Neuronal stem cell (in vitro differentiated cells): ENCODE measurements around the gene RIPK1.

Experiments used
- DNase-seq: peaks from one replicate; pipeline ENCODE4 v3.0.0-alpha.2; 2013; ENCODE audit warnings: low spot score
- H2AFZ ChIP-seq: one replicate; pipeline ENCODE4 v1.6.1; 2013; ENCODE audit warnings: mild to moderate bottlenecking, low read length, inconsistent platforms
- H2AK5ac ChIP-seq: 2 replicates; pipeline ENCODE4 v1.6.1; 2013; ENCODE audit warnings: low read depth, mild to moderate bottlenecking, inconsistent platforms, low read length, moderate library complexity, mixed read lengths
- H2BK120ac ChIP-seq: 2 replicates; pipeline ENCODE4 v1.6.1; 2013; ENCODE audit warnings: low read depth, mild to moderate bottlenecking, inconsistent platforms, low read length, moderate library complexity, mixed read lengths
- H2BK12ac ChIP-seq: one replicate; pipeline ENCODE4 v1.6.1; 2013; ENCODE audit warnings: low read length, inconsistent platforms
- H2BK15ac ChIP-seq: 2 replicates; pipeline ENCODE4 v1.6.1; 2013; ENCODE audit warnings: mild to moderate bottlenecking, low read length, inconsistent platforms, mixed read lengths
- H2BK5ac ChIP-seq: one replicate; pipeline ENCODE4 v1.6.1; 2013; ENCODE audit warnings: inconsistent platforms, mild to moderate bottlenecking, low read length, moderate library complexity
- H3K14ac ChIP-seq: one replicate; pipeline ENCODE4 v1.6.1; 2013; ENCODE audit warnings: low read length, inconsistent platforms
- H3K18ac ChIP-seq: 2 replicates; pipeline ENCODE4 v1.6.1; 2013; ENCODE audit warnings: low read length, inconsistent platforms
- H3K23ac ChIP-seq: 2 replicates; pipeline ENCODE4 v1.6.1; 2013; ENCODE audit warnings: low read depth, mild to moderate bottlenecking, mixed read lengths, low read length, inconsistent platforms; ENCODE audit not compliant: poor library complexity
- H3K27ac ChIP-seq: replicated peaks from 3 replicates; pipeline ENCODE4 v1.5.1; 2013; ENCODE audit warnings: low read length, inconsistent platforms
- H3K27me3 ChIP-seq, 3 experiments: 2 replicates each; pipeline ENCODE4 v1.6.1; 2013; ENCODE audit warnings: low read length in 3 of 3, mild to moderate bottlenecking in 2 of 3, inconsistent platforms in 1 of 3, low read depth in 1 of 3, mixed read lengths in 1 of 3, moderate library complexity in 1 of 3; ENCODE audit not compliant: control insufficient read depth in 3 of 3, insufficient read depth in 3 of 3
- H3K36me3 ChIP-seq, 2 donors: replicated peaks in 1 of 2; 2 replicates each; pipeline ENCODE4 v1.6.1; 2013; ENCODE audit warnings: low read length in 2 of 2; ENCODE audit not compliant: control insufficient read depth in 2 of 2, insufficient read depth in 2 of 2
- H3K4ac ChIP-seq: 2 replicates; pipeline ENCODE4 v1.6.1; 2013; ENCODE audit warnings: inconsistent platforms, mild to moderate bottlenecking, low read length, moderate library complexity
- H3K4me1 ChIP-seq, 2 donors: 1 replicate in 1 of 2; 2 replicates in 1 of 2; pipeline ENCODE4 v1.6.1; 2013; ENCODE audit warnings: low read length in 2 of 2, low read depth in 1 of 2; ENCODE audit not compliant: control insufficient read depth in 2 of 2, insufficient read depth in 1 of 2
- H3K4me2 ChIP-seq: one replicate; pipeline ENCODE4 v1.6.1; 2013; ENCODE audit warnings: mild to moderate bottlenecking, low read length, inconsistent platforms; ENCODE audit not compliant: insufficient read depth, poor library complexity, severe bottlenecking
- H3K4me3 ChIP-seq, 2 donors: 2 replicates each; pipeline ENCODE4 v1.5.1; 2013; ENCODE audit warnings: low read length in 2 of 2, mild to moderate bottlenecking in 2 of 2, inconsistent platforms in 1 of 2, moderate library complexity in 1 of 2
- H3K79me1 ChIP-seq: one replicate; pipeline ENCODE4 v1.6.1; 2013; ENCODE audit warnings: low read depth, mild to moderate bottlenecking, inconsistent platforms, low read length, moderate library complexity
- H3K9ac ChIP-seq: one replicate; pipeline ENCODE4 v1.6.1; 2013; ENCODE audit warnings: mild to moderate bottlenecking, low read depth, low read length, inconsistent platforms; ENCODE audit not compliant: poor library complexity
- H3K9me3 ChIP-seq, 2 donors: replicated peaks in 1 of 2; 2 replicates each; pipeline versions ENCODE3 to v1.6.1; 2013; ENCODE audit warnings: low read length in 2 of 2, mild to moderate bottlenecking in 2 of 2, inconsistent platforms in 1 of 2, low read depth in 1 of 2, mixed read lengths in 1 of 2, moderate library complexity in 1 of 2; ENCODE audit not compliant: control insufficient read depth in 2 of 2, insufficient read depth in 1 of 2
- H4K8ac ChIP-seq: one replicate; pipeline ENCODE4 v1.6.1; 2013; ENCODE audit warnings: low read depth, mild to moderate bottlenecking, inconsistent platforms, low read length, moderate library complexity
- H4K91ac ChIP-seq: one replicate; pipeline ENCODE4 v1.6.1; 2013; ENCODE audit warnings: low read length, low read depth, mild to moderate bottlenecking, inconsistent platforms; ENCODE audit not compliant: poor library complexity
- WGBS, 2 donors: extraction: QIAGEN DNeasy Blood & Tissue Kit; methylation state at CpG; one replicate each; pipeline ENCODE4 v1.1.7; 2013; ENCODE audit warnings: missing lambda C conversion rate in 2 of 2, mixed read lengths in 1 of 2; ENCODE audit not compliant: insufficient read length in 2 of 2, insufficient replicate concordance in 1 of 2; ENCODE audit errors: extremely low coverage in 2 of 2; 5-methylcytosine and 5-hydroxymethylcytosine counted together

The RIPK1 gene

GRCh38 chr6:3140201-3140600 is 71.9 kb downstream of the RIPK1 start:
- H4K91ac ChIP-seq = no peak overlapping the region
- no peak overlapping the region for H3K27ac ChIP-seq
- peaks cover 3% of the 10 kb centered on the region for H3K79me1 ChIP-seq
- H2BK15ac ChIP-seq = no peak overlapping the region
- peaks cover 43 to 92% of the 10 kb centered on the region in 2 donors for H3K36me3 ChIP-seq
- H3K4me1 ChIP-seq = no peaks in the 10 kb centered on the region
- H2AFZ ChIP-seq = no peak overlapping the region
- no peak overlapping the region for H2BK12ac ChIP-seq
- no peak overlapping the region for H4K8ac ChIP-seq
- H2BK5ac ChIP-seq = no peak overlapping the region
- H3K18ac ChIP-seq = no peak overlapping the region
- H3K23ac ChIP-seq = no peak overlapping the region
- WGBS, 2 donors = no CpG with 5 or more reads among the region's 20 CpGs
- no peak overlapping the region for H3K4me3 ChIP-seq
- H3K9ac ChIP-seq = no peak overlapping the region
- no peak overlapping the region for H3K14ac ChIP-seq
- no peak overlapping the region for H3K4me2 ChIP-seq
- H3K27me3 ChIP-seq = no peaks in the 10 kb centered on the region
- H3K4ac ChIP-seq = no peak overlapping the region
- no peak overlapping the region for H2BK120ac ChIP-seq
- no peaks in the 10 kb centered on the region for H3K9me3 ChIP-seq
- no peak for DNase-seq
- no peak overlapping the region for H2AK5ac ChIP-seq

- Histone ChIP-seq H3K4me1 (no peaks in the 10 kb centered on the region), H3K4ac (no peak overlapping the region), H4K8ac (no peak overlapping the region), H3K9me3 (peaks cover 0 to under 1% of the 10 kb centered on the region in 2 donors), H2AK5ac (no peak overlapping the region), H3K79me1 (peaks cover 3% of the 10 kb centered on the region), H4K91ac (no peak overlapping the region), H2BK15ac (no peak overlapping the region), H2BK12ac (no peak overlapping the region), H3K27me3 (no peaks in the 10 kb centered on the region), H3K4me3 (no peak overlapping the region), H2BK120ac (no peak overlapping the region), H3K14ac (no peak overlapping the region), H3K18ac (no peak overlapping the region), H2BK5ac (no peak overlapping the region), H3K4me2 (no peak overlapping the region), H3K23ac (no peak overlapping the region), H3K36me3 (peaks cover 29 to 79% of the 10 kb centered on the region in 2 donors), H3K27ac (no peak overlapping the region), H2AFZ (no peak overlapping the region), H3K9ac (no peak overlapping the region)
- DNase-seq = no peak
Measured at GRCh38 chr6:3142536-3142935, 74.2 kb downstream of the RIPK1 start.

- no peak overlapping the region for H3K4me2 ChIP-seq
- H2BK15ac ChIP-seq = no peak overlapping the region
- no peak overlapping the region for H2BK12ac ChIP-seq
- no peak overlapping the region for H3K18ac ChIP-seq
- no peak for DNase-seq
- no peak overlapping the region for H3K14ac ChIP-seq
- peaks cover 32 to 79% of the 10 kb centered on the region in 2 donors for H3K36me3 ChIP-seq
- no peak overlapping the region for H2BK120ac ChIP-seq
- no peak overlapping the region for H3K9ac ChIP-seq
- no peak overlapping the region for H2BK5ac ChIP-seq
- no peak overlapping the region for H4K8ac ChIP-seq
- H3K4me1 ChIP-seq = no peaks in the 10 kb centered on the region
- no peak overlapping the region for H3K4me3 ChIP-seq
- H3K79me1 ChIP-seq = peaks cover 3% of the 10 kb centered on the region
- H3K23ac ChIP-seq = no peak overlapping the region
- H3K27me3 ChIP-seq = no peaks in the 10 kb centered on the region
- WGBS, 2 donors = no CpG with 5 or more reads among the region's 6 CpGs
- no peak overlapping the region for H3K4ac ChIP-seq
- H3K9me3 ChIP-seq = peaks cover 0 to 2% of the 10 kb centered on the region in 2 donors
- H4K91ac ChIP-seq = no peak overlapping the region
- H2AFZ ChIP-seq = no peak overlapping the region
- no peak overlapping the region for H3K27ac ChIP-seq
- H2AK5ac ChIP-seq = no peak overlapping the region
Measured at GRCh38 chr6:3143158-3143557, 74.9 kb downstream of the RIPK1 start.

- no peak for DNase-seq
- Histone ChIP-seq H3K79me1 (peaks cover 3% of the 10 kb centered on the region), H2BK120ac (no peak overlapping the region), H3K14ac (no peak overlapping the region), H3K4ac (no peak overlapping the region), H2BK15ac (no peak overlapping the region), H2BK5ac (no peak overlapping the region), H2BK12ac (peak overlapping the region; percentile 90), H4K91ac (no peak overlapping the region), H3K18ac (peak overlapping the region; percentile 48), H3K23ac (peak overlapping the region; percentile 91), H3K36me3 (peaks cover 32 to 79% of the 10 kb centered on the region in 2 donors), H2AFZ (no peak overlapping the region), H3K27ac (no peak overlapping the region), H4K8ac (peak overlapping the region; percentile 65), H3K9ac (no peak overlapping the region), H3K27me3 (no peaks in the 10 kb centered on the region), H3K4me1 (no peaks in the 10 kb centered on the region), H3K4me2 (no peak overlapping the region), H3K9me3 (peaks cover 0 to 2% of the 10 kb centered on the region in 2 donors), H3K4me3 (no peak overlapping the region), H2AK5ac (no peak overlapping the region)
- WGBS, 2 donors = no CpG with 5 or more reads among the region's 8 CpGs
Measured at GRCh38 chr6:3144571-3144970, 76.3 kb downstream of the RIPK1 start.
